IPS-15b (cell line): ENCODE results near the gene TTLL10.

Experiments used
- H3K27me3 ChIP-seq: one replicate; pipeline ENCODE4 v1.6.1; 2013; ENCODE audit warnings: low read length; ENCODE audit not compliant: control insufficient read depth, insufficient read depth
- H3K36me3 ChIP-seq: one replicate; pipeline ENCODE4 v1.6.1; 2013; ENCODE audit warnings: low read length; ENCODE audit not compliant: control insufficient read depth, insufficient read depth
- H3K4me1 ChIP-seq: one replicate; pipeline ENCODE4 v1.6.1; 2013; ENCODE audit warnings: mild to moderate bottlenecking, low read length; ENCODE audit not compliant: control insufficient read depth, insufficient read depth
- H3K4me3 ChIP-seq: one replicate; pipeline ENCODE4 v1.5.1; 2013; ENCODE audit warnings: low read depth, low read length
- H3K9ac ChIP-seq: one replicate; pipeline ENCODE4 v1.6.1; 2013; ENCODE audit warnings: low read depth, mild to moderate bottlenecking, low read length
- H3K9me3 ChIP-seq: one replicate; pipeline ENCODE4 v1.6.1; 2013; ENCODE audit warnings: mild to moderate bottlenecking, low read length; ENCODE audit not compliant: control insufficient read depth, insufficient read depth

Gene TTLL10

DNA sequence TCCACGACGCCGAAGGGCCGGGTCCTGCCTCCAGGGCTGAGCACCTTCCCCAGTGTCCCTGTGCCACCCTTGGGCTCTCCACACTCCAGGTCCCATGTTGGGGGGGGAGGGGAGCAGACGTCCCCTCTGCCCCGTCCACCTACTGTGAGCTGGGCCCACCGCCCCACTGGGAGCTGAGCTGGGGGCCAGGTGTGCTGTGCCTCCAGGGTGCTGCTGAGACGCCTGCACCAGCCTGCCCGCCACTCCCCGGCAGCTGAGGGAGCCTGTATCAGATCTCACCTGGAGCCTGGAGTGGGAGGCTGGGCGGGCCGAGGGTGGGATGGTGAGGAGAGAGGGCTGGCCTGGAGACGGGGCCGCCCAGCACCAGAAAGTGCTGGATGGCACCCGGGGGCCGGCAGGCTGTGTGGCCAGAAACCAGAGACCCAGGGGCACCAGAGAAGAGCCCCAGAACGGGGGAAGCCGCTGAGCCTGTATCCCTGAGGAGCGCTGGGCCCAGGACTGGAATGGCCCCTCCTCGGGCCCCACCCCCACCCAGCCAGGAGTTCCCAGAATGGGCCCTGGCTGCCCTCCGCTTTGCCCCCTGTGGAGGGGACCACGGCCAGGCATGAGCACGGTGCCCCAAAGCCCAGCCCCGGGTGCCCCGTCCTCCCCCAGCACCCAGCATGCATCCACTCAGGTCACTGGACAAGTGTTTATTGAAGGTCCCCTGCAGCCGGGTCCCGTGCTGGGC, 29.3 kb downstream of the TTLL10 start:
- Histone ChIP-seq H3K27me3 (peaks cover 5% of the 10 kb centered on the region), H3K9me3 (no peaks in the 10 kb centered on the region), H3K36me3 (no peaks in the 10 kb centered on the region), H3K4me3 (no peak overlapping the region), H3K9ac (no peak overlapping the region), H3K4me1 (no peaks in the 10 kb centered on the region)

GRCh38 chr1:1203561-1204424, 30.1 kb downstream of the TTLL10 start:
- no peak overlapping the region for H3K9ac ChIP-seq
- no peaks in the 10 kb centered on the region for H3K36me3 ChIP-seq
- no peaks in the 10 kb centered on the region for H3K4me1 ChIP-seq
- H3K4me3 ChIP-seq = no peak overlapping the region
- peaks cover 5% of the 10 kb centered on the region for H3K27me3 ChIP-seq
- no peaks in the 10 kb centered on the region for H3K9me3 ChIP-seq

DNA sequence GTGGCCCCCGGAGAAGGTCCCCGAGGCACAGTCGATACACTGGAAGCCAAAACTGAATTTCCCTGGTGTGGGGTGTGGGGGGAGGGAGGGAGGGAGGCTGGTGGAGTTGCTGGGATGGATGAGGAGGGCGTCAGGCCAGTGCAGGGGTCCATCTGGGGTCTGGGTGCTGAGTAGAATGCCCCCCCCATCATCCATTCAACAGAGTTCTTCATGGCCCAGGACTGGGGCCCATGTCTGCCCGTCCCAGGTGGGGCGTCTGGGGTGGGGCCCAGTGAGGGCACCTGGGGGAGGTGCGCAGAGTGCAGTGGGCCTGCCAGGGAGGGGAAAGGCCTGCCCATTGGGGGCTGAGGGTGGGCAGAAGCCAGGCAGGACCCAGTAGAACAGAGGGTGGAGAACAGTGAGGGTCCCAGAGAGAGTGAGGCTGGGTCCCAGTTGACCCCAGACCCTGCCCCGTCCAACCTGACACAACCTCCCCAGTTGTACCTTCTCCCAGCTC, 30.8 kb downstream of the TTLL10 start:
- Histone ChIP-seq H3K9ac (no peak overlapping the region), H3K36me3 (no peaks in the 10 kb centered on the region), H3K27me3 (peaks cover 5% of the 10 kb centered on the region), H3K9me3 (no peaks in the 10 kb centered on the region), H3K4me3 (no peak overlapping the region), H3K4me1 (no peaks in the 10 kb centered on the region)

DNA sequence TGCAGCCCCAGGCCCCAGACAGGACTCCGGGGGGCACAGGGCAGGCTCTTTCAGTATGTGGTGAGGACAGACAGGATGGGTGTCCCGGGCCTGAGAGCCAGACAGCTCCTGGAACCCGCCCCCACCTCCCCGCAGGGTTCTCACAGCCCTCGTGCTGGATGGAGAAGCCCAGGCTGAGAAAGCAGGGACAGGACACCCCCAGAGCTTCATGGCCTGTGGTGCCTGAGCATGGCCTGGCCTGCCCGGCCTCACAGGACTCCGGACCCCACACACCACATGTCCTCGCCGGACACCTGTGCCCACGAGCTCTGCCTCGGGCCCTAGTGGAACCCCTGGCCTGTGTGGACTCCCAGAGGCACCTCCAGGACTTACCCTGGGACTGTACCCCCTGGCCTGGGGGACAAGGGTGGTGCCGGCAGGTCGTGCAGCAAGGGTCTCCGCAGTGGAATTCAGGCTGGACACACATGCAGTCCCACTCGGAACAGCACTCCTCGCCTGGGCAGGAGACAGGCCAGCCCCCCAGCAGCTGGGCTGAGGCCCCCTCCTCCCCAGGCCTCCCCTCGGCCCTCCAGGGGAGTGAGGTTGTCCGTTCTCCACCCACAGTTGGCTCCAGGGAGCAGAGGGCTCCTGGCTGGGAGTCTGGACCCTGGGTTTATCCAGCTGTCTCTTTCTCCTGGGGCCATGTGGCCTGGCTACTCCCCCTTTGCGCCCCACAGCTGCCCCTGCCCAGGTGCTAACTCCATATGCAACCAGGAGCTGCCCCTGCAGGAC, 31.5 kb downstream of the TTLL10 start:
- Histone ChIP-seq H3K27me3 (peaks cover 5% of the 10 kb centered on the region), H3K9ac (no peak overlapping the region), H3K36me3 (no peaks in the 10 kb centered on the region), H3K9me3 (no peaks in the 10 kb centered on the region), H3K4me1 (no peaks in the 10 kb centered on the region), H3K4me3 (no peak overlapping the region)

DNA sequence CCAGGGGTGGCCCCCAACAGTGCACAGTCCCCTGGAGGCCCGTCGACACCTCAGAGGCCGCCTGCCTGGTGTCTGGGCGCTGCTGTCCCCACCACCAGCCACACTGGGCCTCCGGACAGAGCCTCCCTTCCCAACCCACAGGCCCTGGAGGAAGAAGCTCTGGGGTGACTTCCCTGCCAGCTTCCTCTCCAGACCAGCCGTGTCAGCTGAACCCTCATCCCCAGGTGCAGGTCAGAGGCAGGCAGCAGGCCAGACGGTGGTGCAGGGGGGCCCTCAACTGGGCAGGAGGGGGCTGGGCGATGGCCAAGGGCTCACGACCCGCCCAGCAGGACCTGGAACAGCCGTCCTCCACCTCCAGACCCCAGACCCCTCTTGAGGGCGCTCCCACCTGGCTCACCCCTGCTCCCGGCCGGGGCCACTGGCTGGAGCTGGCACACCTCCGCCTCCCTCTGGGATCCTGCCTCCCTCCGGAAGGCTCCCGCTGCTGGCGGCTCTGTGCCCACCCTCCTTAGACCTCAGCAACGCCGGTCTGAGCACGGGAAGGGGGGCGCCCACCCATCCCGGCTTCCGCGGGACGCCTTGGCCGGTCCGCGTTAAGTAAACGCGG, 32.2 kb downstream of the TTLL10 start:
- H3K36me3 ChIP-seq = no peaks in the 10 kb centered on the region
- H3K27me3 ChIP-seq = peaks cover 5% of the 10 kb centered on the region
- no peaks in the 10 kb centered on the region for H3K9me3 ChIP-seq
- no peaks in the 10 kb centered on the region for H3K4me1 ChIP-seq
- no peak overlapping the region for H3K9ac ChIP-seq
- H3K4me3 ChIP-seq = peak overlapping the region; percentile 22

DNA sequence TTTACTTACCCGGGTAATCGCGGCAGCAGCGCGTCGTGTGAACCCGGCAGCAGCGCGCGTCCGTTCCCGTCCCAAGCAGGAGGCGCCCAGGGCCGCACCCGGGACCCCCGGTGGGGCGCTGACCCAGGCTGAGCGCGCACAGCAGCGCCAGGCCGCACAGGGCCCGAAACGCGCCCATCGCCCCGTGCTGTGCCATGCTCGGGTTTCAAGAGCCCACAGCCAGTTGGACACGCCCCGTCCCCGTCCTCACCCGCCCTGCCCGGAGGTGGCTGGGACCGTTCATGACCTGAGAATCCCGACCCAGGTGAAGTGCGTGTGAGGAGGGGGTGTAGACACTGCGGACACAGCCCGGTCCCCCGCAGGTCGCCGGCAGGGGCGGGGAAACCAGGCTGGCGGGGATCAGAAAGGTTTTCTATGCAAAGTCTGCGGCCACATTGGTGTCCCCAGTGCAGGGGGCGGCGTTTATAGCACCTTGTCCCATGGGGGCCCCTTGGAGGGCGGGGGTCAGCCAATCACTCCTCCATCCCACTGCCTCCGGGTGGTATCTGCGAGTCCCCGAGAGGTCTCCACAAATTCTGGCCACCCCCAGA, 32.8 kb downstream of the TTLL10 start, which contains the start of gene TNFRSF18:
Gene TNFRSF18, minus strand, starts transcription at position 217 of the 590 bp plus-strand sequence. Its CDS starts 21 bp downstream, at position 196.
- no peak within 1 kb of the TSS for H3K9ac ChIP-seq
- H3K9me3 ChIP-seq = no peaks in the 10 kb centered on the region
- H3K4me3 ChIP-seq = peak within 1 kb of the TSS; percentile 22
- peaks cover 5% of the 10 kb centered on the region for H3K27me3 ChIP-seq
- no peaks in the 10 kb centered on the region for H3K36me3 ChIP-seq
- no peaks in the 10 kb centered on the region for H3K4me1 ChIP-seq

- Histone ChIP-seq H3K9me3 (no peaks in the 10 kb centered on the region), H3K27me3 (peaks cover 5% of the 10 kb centered on the region), H3K36me3 (no peaks in the 10 kb centered on the region), H3K9ac (no peak overlapping the region), H3K4me1 (no peaks in the 10 kb centered on the region), H3K4me3 (no peak overlapping the region)
These were observed 33.4 kb downstream of the TTLL10 start for GRCh38 chr1:1206966-1207531.

DNA sequence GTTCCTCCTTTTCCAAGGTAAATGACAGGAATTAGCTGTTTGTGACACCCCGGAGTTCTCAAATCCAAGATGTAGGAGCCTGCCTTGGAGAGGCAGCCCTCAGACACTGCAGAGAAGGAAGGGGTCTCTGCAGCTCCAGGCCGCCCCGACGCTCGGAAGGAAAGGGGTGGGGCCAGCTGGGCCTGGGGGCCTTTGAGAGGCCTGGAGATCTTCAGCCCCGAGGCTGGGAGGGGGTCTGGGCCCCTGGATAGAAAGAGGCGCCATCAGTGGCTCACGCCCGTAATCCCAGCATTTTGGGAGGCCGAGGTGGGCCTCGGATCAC, 33.9 kb downstream of the TTLL10 start:
- Histone ChIP-seq H3K9ac (no peak overlapping the region), H3K4me1 (no peaks in the 10 kb centered on the region), H3K27me3 (peaks cover 5% of the 10 kb centered on the region), H3K36me3 (no peaks in the 10 kb centered on the region), H3K4me3 (no peak overlapping the region), H3K9me3 (no peaks in the 10 kb centered on the region)

GRCh38 chr1:1208713-1209433, 35.2 kb downstream of the TTLL10 start:
- Histone ChIP-seq H3K9ac (no peak overlapping the region), H3K27me3 (peaks cover 5% of the 10 kb centered on the region), H3K4me1 (no peaks in the 10 kb centered on the region), H3K4me3 (no peak overlapping the region), H3K9me3 (no peaks in the 10 kb centered on the region), H3K36me3 (no peaks in the 10 kb centered on the region)

- Histone ChIP-seq H3K9me3 (no peaks in the 10 kb centered on the region), H3K27me3 (peaks cover 3% of the 10 kb centered on the region), H3K36me3 (peaks cover 2% of the 10 kb centered on the region), H3K4me1 (no peaks in the 10 kb centered on the region), H3K4me3 (no peak overlapping the region), H3K9ac (no peak overlapping the region)
These were observed 37.3 kb downstream of the TTLL10 start for GRCh38 chr1:1210726-1211540.
